ENCODE results near the gene VAPA. TPM values are rescaled to one million over a fixed set of nuclear protein-coding genes. Genes with fewer than 3 reads are reported as not detected.
A peak's percentile ranks its signal among the peaks of the same experiment; 100 is the strongest.

The VAPA gene
- total and polyA plus RNA-seq, 9 of the 15 experiments (the other 6 are each of a cell fraction or from before 2014, with no cell fraction given): 219 to 902 (median 526) TPM

- TF ChIP-seq ZNF318 (IDR thresholded peaks at IDR 0.05; ENCODE audit: borderline replicate concordance in 1 of 2, low read depth in 1 of 2): 0 out of 4 replicates have a peak, but pooled peaks of 1 of the 2 experiments have one; percentile 55
- no peak for TF ChIP-seq PRMT5 (CRISPR knock-in tag; IDR thresholded peaks at IDR 0.05)
- no peak for TF ChIP-seq RBBP5 (IDR thresholded peaks at IDR 0.05; ENCODE audit: borderline replicate concordance, insufficient read depth, low read length, poor library complexity, severe bottlenecking)
- no peak for TF ChIP-seq HNRNPLL (IDR thresholded peaks at IDR 0.05; ENCODE audit: low read depth, low read length, poor library complexity, severe bottlenecking)
- peak; percentile 46 for TF ChIP-seq REST (IDR thresholded peaks at IDR 0.05; ENCODE audit: borderline replicate concordance)
- no peak for TF ChIP-seq REST (CRISPR knock-in tag; IDR thresholded peaks at IDR 0.05; ENCODE audit: low read depth)
- no peak for TF ChIP-seq PTRF (tag; IDR thresholded peaks at IDR 0.05)
- no peak for TF ChIP-seq TFAM (CRISPR knock-in tag; conservative IDR thresholded peaks at IDR 0.05)
- TF ChIP-seq NR4A1 (CRISPR knock-in tag; IDR thresholded peaks at IDR 0.05): no peak
- 0 out of 2 replicates have a peak, but pooled peaks have one; percentile 23 for TF ChIP-seq NR4A1 (tag; IDR thresholded peaks at IDR 0.05)
Measured at GRCh38 chr18:9952633-9953416, 39.0 kb downstream of the VAPA start (continued).
